Lower leg skin (tissue), 3 donors: ENCODE results near the gene CAT.

ENCODE experiments used
- CTCF ChIP-seq, 3 donors: fragments of 450-650 bp; IDR thresholded peaks; one replicate each; pipeline ENCODE4 v1.5.1; 2016; ENCODE audit warnings: antibody characterized with exemption in 3 of 3, mild to moderate bottlenecking in 3 of 3, moderate library complexity in 2 of 3
- POLR2A ChIP-seq, 2 donors: fragments of 450-650 bp; IDR thresholded peaks; one replicate each; pipeline ENCODE4 v1.6.1; 2016 to 2017; ENCODE audit warnings: antibody characterized with exemption in 2 of 2, mild to moderate bottlenecking in 1 of 2, moderate library complexity in 1 of 2

GRCh38 chr11:34508524-34508923, 69.8 kb downstream of the CAT start:
- TF ChIP-seq CTCF (IDR thresholded peaks at IDR 0.05) (no peak), POLR2A (IDR thresholded peaks at IDR 0.05) (no peak)
